Parathyroid adenoma (tissue), 2 donors: ENCODE results near the gene ANGPTL8.

Experiments
- H2AFZ ChIP-seq: fragments of 300-600 bp; sonication (generic); one replicate; pipeline ENCODE4 v1.7.0; 2017; ENCODE audit warnings: antibody characterized with exemption, mild to moderate bottlenecking
- H3K27ac ChIP-seq: fragments of 300-600 bp; sonication (generic); one replicate; pipeline ENCODE4 v1.7.0; 2017
- H3K27me3 ChIP-seq: fragments of 300-600 bp; sonication (generic); one replicate; pipeline ENCODE4 v1.7.0; 2017; ENCODE audit warnings: low read length; ENCODE audit not compliant: control insufficient read depth, insufficient read depth
- H3K36me3 ChIP-seq: fragments of 300-600 bp; sonication (generic); one replicate; pipeline ENCODE4 v1.7.0; 2017; ENCODE audit warnings: low read length; ENCODE audit not compliant: control insufficient read depth, insufficient read depth
- H3K4me1 ChIP-seq: fragments of 300-600 bp; sonication (generic); one replicate; pipeline ENCODE4 v1.7.0; 2017; ENCODE audit warnings: control low read depth
- H3K4me2 ChIP-seq: fragments of 300-600 bp; sonication (generic); one replicate; pipeline ENCODE4 v1.7.0; 2017; ENCODE audit warnings: low read length
- H3K4me3 ChIP-seq: fragments of 300-600 bp; sonication (generic); one replicate; pipeline ENCODE4 v1.7.0; 2017; ENCODE audit warnings: low read depth, low read length
- H3K79me2 ChIP-seq: fragments of 300-600 bp; sonication (generic); one replicate; pipeline ENCODE4 v1.7.0; 2017; ENCODE audit warnings: control low read depth
- H3K9ac ChIP-seq: fragments of 300-600 bp; sonication (generic); one replicate; pipeline ENCODE4 v1.7.0; 2017; ENCODE audit warnings: mild to moderate bottlenecking
- H3K9me3 ChIP-seq: fragments of 300-600 bp; sonication (generic); one replicate; pipeline ENCODE4 v1.7.0; 2017; ENCODE audit warnings: low read length; ENCODE audit not compliant: control insufficient read depth
- CTCF ChIP-seq: fragments of 300-600 bp; sonication (generic); IDR thresholded peaks from one replicate; pipeline ENCODE4 v1.7.0; 2017; ENCODE audit warnings: antibody characterized with exemption, mild to moderate bottlenecking
- donor health status: primary hyperparathyroidism.

The ANGPTL8 gene

GRCh38 chr19:11261431-11261970, 22.1 kb downstream of the ANGPTL8 start:
- TF ChIP-seq CTCF: no peak
- no peaks in the 10 kb centered on the region for H3K36me3 ChIP-seq
- no peaks in the 10 kb centered on the region for H3K9me3 ChIP-seq
- H3K79me2 ChIP-seq: no peaks in the 10 kb centered on the region
- peak overlapping the region; percentile 78 for H3K4me2 ChIP-seq
- H3K4me1 ChIP-seq: no peaks in the 10 kb centered on the region
- H3K9ac ChIP-seq: no peak overlapping the region
- H3K27me3 ChIP-seq: no peaks in the 10 kb centered on the region
- H3K4me3 ChIP-seq: peak overlapping the region; percentile 68
- H2AFZ ChIP-seq: peak overlapping the region; percentile 99
- H3K27ac ChIP-seq: peak overlapping the region; percentile 68

- peak; percentile 46 for TF ChIP-seq CTCF
- H3K27ac ChIP-seq: peak within 1 kb of the TSS; percentile 68
- H3K9me3 ChIP-seq: no peaks in the 10 kb centered on the region
- H3K4me3 ChIP-seq: peak within 1 kb of the TSS; percentile 68
- no peaks in the 10 kb centered on the region for H3K27me3 ChIP-seq
- H3K9ac ChIP-seq: no peak within 1 kb of the TSS
- H3K4me2 ChIP-seq: peak within 1 kb of the TSS; percentile 82
- no peaks in the 10 kb centered on the region for H3K4me1 ChIP-seq
- H3K79me2 ChIP-seq: no peaks in the 10 kb centered on the region
- H2AFZ ChIP-seq: peak within 1 kb of the TSS; percentile 99
- no peaks in the 10 kb centered on the region for H3K36me3 ChIP-seq
These were observed 22.8 kb downstream of the ANGPTL8 start, which contains the start of gene DOCK6 for GRCh38 chr19:11261971-11262839. TSS of gene DOCK6 (minus strand) at chr19:11262524. CDS start at chr19:11262440, 84 bp downstream.

DNA sequence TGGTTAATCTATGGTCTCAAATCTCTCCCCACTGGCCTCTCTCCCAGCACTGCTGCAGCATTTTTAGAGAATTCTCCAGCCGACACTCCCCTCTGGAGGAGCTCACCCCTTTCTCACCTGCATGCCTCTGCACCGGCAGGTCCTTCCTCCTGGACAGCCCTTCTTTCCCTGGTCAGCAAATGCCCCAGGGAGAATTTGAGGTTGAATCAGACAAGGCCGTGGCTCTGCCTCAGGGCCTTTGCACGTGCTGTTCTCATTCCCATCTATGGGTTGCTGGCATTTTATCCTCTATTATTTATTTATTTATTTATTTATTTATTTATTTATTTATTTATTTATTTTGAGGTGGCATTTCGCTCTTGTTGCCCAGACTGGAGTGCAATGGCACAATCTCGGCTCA, 24.3 kb downstream of the ANGPTL8 start:
- Histone ChIP-seq H3K9me3 (no peaks in the 10 kb centered on the region), H3K27ac (no peak overlapping the region), H3K4me3 (no peak overlapping the region), H3K4me1 (no peaks in the 10 kb centered on the region), H3K36me3 (no peaks in the 10 kb centered on the region), H3K79me2 (no peaks in the 10 kb centered on the region), H3K4me2 (no peak overlapping the region), H3K27me3 (no peaks in the 10 kb centered on the region), H2AFZ (no peak overlapping the region), H3K9ac (no peak overlapping the region)
- TF ChIP-seq CTCF: no peak

- H3K79me2 ChIP-seq: no peaks in the 10 kb centered on the region
- H3K9ac ChIP-seq: no peak overlapping the region
- no peak overlapping the region for H2AFZ ChIP-seq
- H3K27me3 ChIP-seq: no peaks in the 10 kb centered on the region
- H3K36me3 ChIP-seq: no peaks in the 10 kb centered on the region
- no peak overlapping the region for H3K27ac ChIP-seq
- no peaks in the 10 kb centered on the region for H3K9me3 ChIP-seq
- TF ChIP-seq CTCF: no peak
- no peaks in the 10 kb centered on the region for H3K4me1 ChIP-seq
- H3K4me3 ChIP-seq: no peak overlapping the region
- H3K4me2 ChIP-seq: no peak overlapping the region
These were observed 25.2 kb downstream of the ANGPTL8 start for GRCh38 chr19:11264452-11265176.
